ENCODE results near the gene METTL23. TPM values are rescaled to one million over a fixed set of nuclear protein-coding genes. Genes with fewer than 3 reads are reported as not detected.
A peak's percentile ranks its signal among the peaks of the same experiment; 100 is the strongest.

Gene METTL23
- total RNA-seq, 4 donors from 2014 or later = 11.2 to 34.1 (median 24.7) TPM; not detected in 1

DNA sequence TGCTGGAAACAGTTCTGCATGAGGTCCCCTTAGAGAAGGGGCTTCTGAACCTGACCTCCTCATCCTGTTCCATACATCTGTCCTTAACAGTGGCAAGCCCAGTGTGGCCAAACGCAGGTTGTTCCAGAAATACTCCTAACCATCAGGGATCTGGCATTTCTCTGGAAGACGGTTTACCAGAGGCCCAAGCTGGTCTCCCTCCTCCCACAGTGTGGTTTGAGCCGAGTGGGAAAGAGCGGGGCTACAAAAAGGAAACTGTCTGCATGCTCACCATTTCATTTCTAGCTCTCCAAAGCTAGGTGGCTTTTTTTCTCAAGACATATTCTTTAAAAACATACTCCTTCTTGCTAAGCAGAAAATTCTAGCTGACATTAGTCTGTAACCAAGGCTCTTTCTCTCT is 21.8 kb upstream of the METTL23 start:
- 50 to 74% methylated on average over 3 to 4 of the region's 4 CpGs for WGBS, 2 donors (ENCODE audit: low coverage in 1 of 2)

DNA sequence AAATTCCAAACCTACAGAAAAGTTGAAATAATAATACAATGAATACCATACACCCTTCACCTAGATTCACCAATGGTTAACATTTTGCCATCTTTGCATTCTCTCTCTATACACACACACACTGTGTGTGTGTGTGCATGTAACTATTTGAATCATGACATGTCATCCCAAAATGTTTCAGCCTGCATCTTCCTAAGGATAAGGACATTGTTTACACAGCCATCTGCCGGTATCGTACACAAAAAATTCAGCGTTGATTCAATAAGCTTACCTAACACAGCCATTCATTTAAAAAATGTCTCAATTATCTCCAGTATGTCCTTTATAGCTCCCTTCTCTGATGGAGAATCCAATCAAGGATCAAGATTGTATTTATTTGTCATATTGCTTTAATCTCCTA is 19.8 kb upstream of the METTL23 start:
- TF ChIP-seq POLR2A (IDR thresholded peaks at IDR 0.05) (no peak), EP300 (IDR thresholded peaks at IDR 0.05; ENCODE audit: low read depth) (no peak), POLR2AphosphoS5 (IDR thresholded peaks at IDR 0.05) (no peak)
- TF ChIP-seq, protein P1, sequence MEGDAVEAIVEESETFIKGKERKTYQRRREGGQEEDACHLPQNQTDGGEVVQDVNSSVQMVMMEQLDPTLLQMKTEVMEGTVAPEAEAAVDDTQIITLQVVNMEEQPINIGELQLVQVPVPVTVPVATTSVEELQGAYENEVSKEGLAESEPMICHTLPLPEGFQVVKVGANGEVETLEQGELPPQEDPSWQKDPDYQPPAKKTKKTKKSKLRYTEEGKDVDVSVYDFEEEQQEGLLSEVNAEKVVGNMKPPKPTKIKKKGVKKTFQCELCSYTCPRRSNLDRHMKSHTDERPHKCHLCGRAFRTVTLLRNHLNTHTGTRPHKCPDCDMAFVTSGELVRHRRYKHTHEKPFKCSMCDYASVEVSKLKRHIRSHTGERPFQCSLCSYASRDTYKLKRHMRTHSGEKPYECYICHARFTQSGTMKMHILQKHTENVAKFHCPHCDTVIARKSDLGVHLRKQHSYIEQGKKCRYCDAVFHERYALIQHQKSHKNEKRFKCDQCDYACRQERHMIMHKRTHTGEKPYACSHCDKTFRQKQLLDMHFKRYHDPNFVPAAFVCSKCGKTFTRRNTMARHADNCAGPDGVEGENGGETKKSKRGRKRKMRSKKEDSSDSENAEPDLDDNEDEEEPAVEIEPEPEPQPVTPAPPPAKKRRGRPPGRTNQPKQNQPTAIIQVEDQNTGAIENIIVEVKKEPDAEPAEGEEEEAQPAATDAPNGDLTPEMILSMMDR (IDR thresholded peaks at IDR 0.05) = no peak
- H3K4me3 ChIP-seq = no peak overlapping the region
- DNase-seq = no peak
- no peaks in the 10 kb centered on the region for H3K27me3 ChIP-seq
- peaks cover 8 to 43% (median 26%) of the 10 kb centered on the region in 4 donors for H3K4me1 ChIP-seq
- intact Hi-C loops (cut with DNase I; ENCODE audit: low total_unique reads) (no loop called here), in situ Hi-C loops (cut with MboI; ENCODE audit: low pct_ligation_motif_present in 1 of 4, low pct_unique_long_range_greater_than_20kb in 1 of 4, low sequenced_read_pairs in 3 of 4) (loop anchor here in 1 of 4 donors (25.0 kb wide), 1 partner anchor 170 kb away; the partner anchor contains the start of genes CYGB and PRCD)
- 69 to 82% methylated on average over 3 of the region's 3 CpGs for WGBS, 2 donors (ENCODE audit: low coverage in 1 of 2)
- H3K27ac ChIP-seq = peak overlapping the region in 3 of 4 donors; percentile 87 to 97 (median 89)
- H3K36me3 ChIP-seq = no peaks in the 10 kb centered on the region
- H3K9me3 ChIP-seq = no peaks in the 10 kb centered on the region

More for the DNA sequence above, 21.8 kb upstream of the METTL23 start:
- H3K9me3 ChIP-seq = no peaks in the 10 kb centered on the region
- no peaks in the 10 kb centered on the region for H3K36me3 ChIP-seq
- peak overlapping the region in 3 of 4 donors; percentile 38 to 66 (median 49) for H3K27ac ChIP-seq
- in situ Hi-C loops (cut with MboI; ENCODE audit: low pct_ligation_motif_present in 1 of 4, low pct_unique_long_range_greater_than_20kb in 1 of 4, low sequenced_read_pairs in 3 of 4) (loop anchor here in 1 of 4 donors (25.0 kb wide), 1 partner anchor 168 kb away; the partner anchor contains the start of genes CYGB and PRCD), intact Hi-C loops (cut with DNase I; ENCODE audit: low total_unique reads) (no loop called here)
- H3K27me3 ChIP-seq = no peaks in the 10 kb centered on the region
- H3K4me3 ChIP-seq = no peak overlapping the region
- peaks cover 13 to 52% (median 33%) of the 10 kb centered on the region in 4 donors for H3K4me1 ChIP-seq
- TF ChIP-seq, protein P1 (IDR thresholded peaks at IDR 0.05) = no peak
- TF ChIP-seq POLR2AphosphoS5 (IDR thresholded peaks at IDR 0.05) (no peak), EP300 (IDR thresholded peaks at IDR 0.05; ENCODE audit: low read depth) (no peak), POLR2A (IDR thresholded peaks at IDR 0.05) (no peak)
- DNase-seq = no peak

DNA sequence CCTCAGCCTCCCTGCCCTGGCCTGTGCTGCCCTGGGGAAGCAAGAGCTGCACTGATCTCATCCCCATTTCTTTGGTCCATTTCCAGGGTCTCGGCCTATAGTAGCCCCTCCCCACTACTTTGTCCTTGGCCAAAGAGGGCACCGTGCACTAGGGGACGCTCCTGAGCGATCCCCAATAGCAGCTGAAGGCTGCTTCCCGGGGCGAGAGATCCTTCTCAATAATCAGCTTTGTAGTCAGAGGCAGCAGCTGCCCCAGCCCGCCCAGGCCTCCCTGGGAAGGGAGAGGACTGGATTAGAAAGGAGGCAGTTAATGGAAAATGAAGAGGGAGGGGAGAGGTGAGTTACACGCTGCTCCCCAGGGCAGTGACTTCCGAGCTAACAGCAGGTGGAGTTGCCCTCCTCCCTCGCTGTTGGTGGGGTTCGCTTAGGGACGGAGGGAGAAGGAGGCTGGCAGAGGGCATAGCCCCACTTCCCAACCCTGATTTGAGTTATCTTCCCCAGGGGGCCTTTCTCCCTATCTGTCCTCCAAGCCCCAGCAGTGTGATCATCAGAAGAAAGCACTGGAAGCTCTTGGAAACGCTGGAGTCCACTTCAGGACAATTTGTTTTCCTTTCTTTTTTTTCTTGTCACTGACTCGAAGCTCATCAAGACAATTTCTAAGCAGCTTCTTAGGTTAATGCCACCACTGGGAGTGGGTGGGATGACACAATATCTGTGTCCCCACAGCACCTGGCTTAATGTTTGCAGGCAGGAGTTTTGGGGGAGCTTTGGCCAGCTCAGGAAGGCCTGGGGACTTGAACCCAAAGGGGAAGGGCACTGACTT is 18.4 kb upstream of the METTL23 start:
- WGBS, 2 donors (ENCODE audit: low coverage in 1 of 2) = 72 to 77% methylated on average over 7 to 14 of the region's 14 CpGs
- no peak for DNase-seq
- intact Hi-C loops (cut with DNase I; ENCODE audit: low total_unique reads) (no loop called here), in situ Hi-C loops (cut with MboI; ENCODE audit: low pct_ligation_motif_present in 1 of 4, low pct_unique_long_range_greater_than_20kb in 1 of 4, low sequenced_read_pairs in 3 of 4) (loop anchor here in 1 of 4 donors (25.0 kb wide), 1 partner anchor 171 kb away; the partner anchor contains the start of genes CYGB and PRCD)
- Histone ChIP-seq H3K9me3 (no peaks in the 10 kb centered on the region), H3K4me3 (no peak overlapping the region), H3K36me3 (peaks cover 0 to 3% (median 0%) of the 10 kb centered on the region in 4 donors), H3K27me3 (no peaks in the 10 kb centered on the region), H3K27ac (peak overlapping the region; percentile 82 to 97 (median 88)), H3K4me1 (peaks cover 9 to 33% (median 24%) of the 10 kb centered on the region in 4 donors)
- TF ChIP-seq, protein P1 (IDR thresholded peaks at IDR 0.05) = peak in 1 of 5 experiments; percentile 14
- TF ChIP-seq POLR2A (IDR thresholded peaks at IDR 0.05) (no peak), EP300 (IDR thresholded peaks at IDR 0.05; ENCODE audit: low read depth) (no peak)

Data from transverse colon (tissue), 4 donors.